ENCODE data around the gene GRIN1.

GRCh38 chr9:137186385-137186784, 47.4 kb downstream of the GRIN1 start:
- TF ChIP-seq EZH2phosphoT487 (IDR thresholded peaks at IDR 0.05; ENCODE audit: borderline replicate concordance) (no peak), CTCF (conservative IDR thresholded peaks at IDR 0.05; ENCODE audit: low read length) (no peak)
